T-cell (primary cell): ENCODE results near the gene SGTB. TPM values are rescaled to one million over a fixed set of nuclear protein-coding genes. Genes with fewer than 3 reads are reported as not detected.

Source experiments
- ATAC-seq, 4 experiments: fragments of 200-7000 bp in 3 of 4; fragments of 150-1000 bp in 1 of 4; cut with Tn5 transposase; replicated peaks in 1 of 4; 1 replicate in 3 of 4; 2 replicates in 1 of 4; pipeline ENCODE4 v1.10.0; 2021; ENCODE audit warnings: moderate library complexity in 3 of 4, mild to moderate bottlenecking in 2 of 4, moderate number of reproducible peaks in 1 of 4
- CTCF ChIA-PET, 2 donors: fragments of 300-600 bp; sonication (Branson Sonifier 250); formaldehyde crosslinking; loops; one replicate each; lab custom pipeline; 2022; ENCODE audit warnings: antibody characterized with exemption in 2 of 2; lab: Charles Lee
- POLR2A ChIA-PET, 2 donors: fragments of 300-600 bp; sonication (Branson Sonifier 250); formaldehyde crosslinking; loops; one replicate each; lab custom pipeline; 2022; ENCODE audit warnings: antibody characterized with exemption in 2 of 2; lab: Charles Lee
- DNase-seq, 35 experiments: peaks; one replicate each; pipeline versions ENCODE4 v3.0.0 to v3.0.0-alpha.2; 2013 to 2023
- H3K27ac ChIP-seq: one replicate; pipeline ENCODE4 v1.5.1; 2013; ENCODE audit warnings: low read length
- H3K27me3 ChIP-seq, 2 experiments: replicated peaks in 1 of 2; 1 replicate in 1 of 2; 2 replicates in 1 of 2; pipeline versions ENCODE4 v1.6.1 to v1.7.0; 2013; ENCODE audit warnings: low read length in 1 of 2, mixed read lengths in 1 of 2; ENCODE audit not compliant: control insufficient read depth in 2 of 2, insufficient read depth in 2 of 2; ENCODE audit errors: extremely low read depth in 1 of 2
- H3K36me3 ChIP-seq, 2 donors: 1 replicate in 1 of 2; 2 replicates in 1 of 2; pipeline versions ENCODE4 v1.6.1 to v1.7.0; 2013; ENCODE audit warnings: low read length in 1 of 2; ENCODE audit not compliant: control insufficient read depth in 2 of 2, insufficient read depth in 1 of 2; ENCODE audit errors: extremely low read depth in 1 of 2
- H3K4me1 ChIP-seq, 2 experiments: 1 replicate in 1 of 2; 2 replicates in 1 of 2; pipeline versions ENCODE4 v1.6.1 to v1.7.0; 2013; ENCODE audit warnings: low read length in 2 of 2, mixed read lengths in 1 of 2; ENCODE audit not compliant: insufficient read depth in 2 of 2, control insufficient read depth in 1 of 2; ENCODE audit errors: extremely low read depth in 1 of 2
- H3K4me3 ChIP-seq, 2 donors: 1 replicate in 1 of 2; 2 replicates in 1 of 2; pipeline versions ENCODE4 v1.5.1 to v1.7.0; 2013; ENCODE audit warnings: mild to moderate bottlenecking in 2 of 2, low read length in 1 of 2, moderate library complexity in 1 of 2; ENCODE audit not compliant: control insufficient read depth in 1 of 2; ENCODE audit errors: extremely low read depth in 1 of 2
- H3K9me3 ChIP-seq: 2 replicates; pipeline ENCODE4 v1.7.0; 2013
- H3K27ac Mint-ChIP-seq, 2 donors: one replicate each; pipeline ENCODE4 v1.8.0; 2020 to 2021; ENCODE audit warnings: mild to moderate bottlenecking in 2 of 2, mixed read lengths in 2 of 2
- H3K27me3 Mint-ChIP-seq, 2 donors: one replicate each; pipeline ENCODE4 v1.8.0; 2021 to 2022; ENCODE audit warnings: mixed read lengths in 2 of 2
- H3K36me3 Mint-ChIP-seq: one replicate; pipeline ENCODE4 v1.8.0; 2021; ENCODE audit warnings: mixed read lengths
- H3K4me1 Mint-ChIP-seq, 3 donors: one replicate each; pipeline ENCODE4 v1.8.0; 2020 to 2022; ENCODE audit warnings: mixed read lengths in 3 of 3, mild to moderate bottlenecking in 1 of 3
- H3K4me3 Mint-ChIP-seq, 3 donors: one replicate each; pipeline ENCODE4 v1.8.0; 2020 to 2022; ENCODE audit warnings: mild to moderate bottlenecking in 3 of 3, mixed read lengths in 3 of 3, moderate library complexity in 3 of 3
- H3K9me3 Mint-ChIP-seq, 3 donors: one replicate each; pipeline ENCODE4 v1.8.0; 2020 to 2022; ENCODE audit warnings: mixed read lengths in 3 of 3
- WGBS: methylation state at CpG from one replicate; pipeline ENCODE4 v1.1.5; 2013; ENCODE audit warnings: missing lambda C conversion rate; ENCODE audit not compliant: insufficient coverage; 5-methylcytosine and 5-hydroxymethylcytosine counted together
- total RNA-seq, 35 experiments: library from RNA in 6 of 35; stranded (reverse) in 6 of 35; fragments of 120-200 nt in 1 of 35; gene quantifications; one replicate each; pipeline versions ENCODE4 v1.2.1 to v1.2.4 and lab custom pipeline; 2013 to 2026

Gene SGTB
- total RNA-seq, 5 donors from 2014 or later (not counting 1 experiment from before 2014, with no cell fraction given), result 28.7 to 60.1 (median 35.0) TPM

- Histone ChIP-seq H3K4me1 (peaks cover under 1 to 1% of the 10 kb centered on the region in 2 experiments), H3K27me3 (no peaks in the 10 kb centered on the region), H3K9me3 (no peaks in the 10 kb centered on the region), H3K4me3 (no peak overlapping the region), H3K36me3 (no peaks in the 10 kb centered on the region), H3K27ac (no peak overlapping the region)
- WGBS, result no CpG with 5 or more reads among the region's 1 CpG
- H3K27me3 Mint-ChIP-seq, result no peaks in the 10 kb centered on the region
- no peak overlapping the region for H3K4me3 Mint-ChIP-seq
- H3K36me3 Mint-ChIP-seq, result no peaks in the 10 kb centered on the region
- DNase-seq (no peak), ATAC-seq (no peak)
- ChIA-PET POLR2A (no interaction called here), CTCF (no interaction called here)
- no peak overlapping the region for H3K27ac Mint-ChIP-seq
- H3K9me3 Mint-ChIP-seq, result no peaks in the 10 kb centered on the region
- H3K4me1 Mint-ChIP-seq, result peaks cover 2 to 6% (median 3%) of the 10 kb centered on the region in 3 donors
Measured at GRCh38 chr5:65728218-65728617, 6.3 kb upstream of the SGTB start.

- POLR2A ChIA-PET, result no interaction called here
- CTCF ChIA-PET, result no interaction called here
- no peaks in the 10 kb centered on the region for H3K9me3 ChIP-seq
- Mint-ChIP-seq H3K27me3 (no peaks in the 10 kb centered on the region), H3K36me3 (no peaks in the 10 kb centered on the region), H3K9me3 (no peaks in the 10 kb centered on the region), H3K4me3 (no peak overlapping the region), H3K27ac (no peak overlapping the region), H3K4me1 (peaks cover 8 to 12% (median 8%) of the 10 kb centered on the region in 3 donors)
- no peaks in the 10 kb centered on the region for H3K36me3 ChIP-seq
- WGBS, result 100% methylated on average over 4 of the region's 7 CpGs
- no peak overlapping the region for H3K27ac ChIP-seq
- no peaks in the 10 kb centered on the region for H3K27me3 ChIP-seq
- no peak for DNase-seq
- ATAC-seq, result no peak
- H3K4me1 ChIP-seq, result peaks cover 7% of the 10 kb centered on the region in 2 experiments
- no peak overlapping the region for H3K4me3 ChIP-seq
Measured at GRCh38 chr5:65727491-65728156, 5.7 kb upstream of the SGTB start.

DNA sequence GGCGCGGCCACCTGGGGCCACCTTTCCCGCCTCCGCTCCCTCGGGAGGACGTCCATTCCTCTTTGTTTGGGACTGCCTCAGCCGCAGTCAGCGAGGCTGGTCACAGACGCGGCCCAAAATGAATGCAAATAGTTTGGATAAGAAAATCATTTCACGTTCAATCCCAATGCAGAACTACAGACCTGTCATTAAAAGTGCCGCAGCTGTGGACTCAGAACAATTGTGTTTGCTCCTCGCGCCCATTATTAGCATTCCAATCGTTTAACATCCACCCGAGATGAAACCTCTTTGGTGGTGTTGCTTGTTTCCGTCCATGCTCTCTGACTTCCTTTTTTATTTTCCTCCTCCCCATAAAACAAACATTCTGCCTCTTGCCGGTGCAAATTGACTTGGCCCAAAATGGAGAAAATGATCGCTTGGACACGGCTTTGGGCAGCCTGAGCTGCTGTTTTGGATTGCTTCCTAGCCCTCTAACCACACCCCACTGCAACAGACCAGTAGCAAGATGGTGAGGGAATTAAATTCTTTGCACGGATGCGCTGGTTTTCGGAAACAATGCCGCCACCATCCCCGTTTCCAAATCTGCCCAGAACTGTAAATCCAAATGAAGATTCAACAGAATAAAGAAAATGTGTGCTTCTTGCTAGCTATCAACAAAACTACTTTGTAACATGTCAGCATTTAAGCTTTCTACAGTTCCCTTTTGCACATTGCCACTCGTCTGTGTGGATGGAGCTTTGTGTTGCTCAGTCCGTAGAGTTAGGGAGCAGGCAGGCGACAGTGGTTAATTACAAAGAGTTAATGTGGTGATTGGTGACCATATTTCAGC, 880 bp upstream of the SGTB start:
- peak overlapping the region; percentile 49 to 91 for H3K27ac Mint-ChIP-seq
- DNase-seq, result peak in 2 of 35 experiments; percentile 6 to 20
- H3K36me3 Mint-ChIP-seq, result no peaks in the 10 kb centered on the region

DNA sequence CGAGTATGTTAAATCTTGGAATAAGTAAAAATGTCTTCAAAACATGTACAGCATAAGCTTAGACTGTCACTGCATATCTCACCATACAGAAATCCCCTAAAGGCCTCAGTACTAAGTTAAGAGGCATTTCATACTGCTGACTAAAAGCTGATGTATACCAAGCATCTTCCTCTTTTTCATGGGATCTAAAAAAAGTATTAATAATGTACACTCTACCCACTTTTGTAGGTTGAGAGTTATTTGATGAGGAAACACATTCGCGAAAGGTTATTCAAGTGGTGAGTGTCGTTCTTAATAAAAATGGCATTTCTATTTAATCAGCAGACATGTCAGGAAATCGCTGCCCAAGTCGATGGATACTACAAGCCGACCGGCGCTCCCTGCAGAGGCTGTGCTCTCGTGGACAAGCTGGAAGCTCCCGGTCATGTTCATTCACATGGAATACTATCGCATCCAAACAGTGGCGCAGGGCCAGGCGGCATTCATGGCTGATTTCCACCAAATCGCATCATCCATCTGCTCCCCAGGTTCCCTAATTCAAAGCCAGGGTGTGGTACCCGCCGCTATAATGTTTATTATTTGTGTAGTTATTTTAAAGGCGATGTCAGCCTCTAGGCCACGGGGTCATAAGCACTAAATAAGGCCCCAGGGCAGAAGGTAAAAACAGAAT, 724 bp downstream of the SGTB start:
- peak; percentile 1 to 34 (median 4) for ATAC-seq

More for the DNA sequence above, 880 bp upstream of the SGTB start:
- CTCF ChIA-PET, result interaction anchor here in 1 of 2 donors (0.6 kb wide), 1 partner anchor 733 kb away, joined by 6 read pairs; no protein-coding TSS in a partner anchor
- ATAC-seq, result no peak
- POLR2A ChIA-PET, result interaction anchor here in 1 of 2 donors (0.6 kb wide), 1 partner anchor 954 kb away, joined by 3 read pairs; the partner anchor contains the start of gene CWC27
- Histone ChIP-seq H3K36me3 (peaks cover 0 to 7% of the 10 kb centered on the region in 2 donors), H3K9me3 (no peaks in the 10 kb centered on the region), H3K4me1 (peaks cover 28 to 35% of the 10 kb centered on the region in 2 experiments), H3K27me3 (no peaks in the 10 kb centered on the region), H3K4me3 (peak overlapping the region; percentile 60 to 90), H3K27ac (no peak overlapping the region)
- 17% methylated on average over 12 of the region's 28 CpGs for WGBS
- peaks cover 15 to 20% (median 19%) of the 10 kb centered on the region in 3 donors for H3K4me1 Mint-ChIP-seq
- no peaks in the 10 kb centered on the region for H3K9me3 Mint-ChIP-seq
- no peaks in the 10 kb centered on the region for H3K27me3 Mint-ChIP-seq
- H3K4me3 Mint-ChIP-seq, result peak overlapping the region in 2 of 3 donors; percentile 85 to 96

GRCh38 chr5:65718576-65719310, 3.2 kb downstream of the SGTB start:
- H3K27me3 Mint-ChIP-seq, result no peaks in the 10 kb centered on the region
- ATAC-seq (no peak), DNase-seq (no peak)
- CTCF ChIA-PET, result no interaction called here
- no peaks in the 10 kb centered on the region for H3K9me3 Mint-ChIP-seq
- H3K27me3 ChIP-seq, result no peaks in the 10 kb centered on the region
- H3K27ac ChIP-seq, result peak overlapping the region; percentile 86
- peak overlapping the region in 1 of 3 donors; percentile 92 for H3K4me3 Mint-ChIP-seq
- no peaks in the 10 kb centered on the region for H3K9me3 ChIP-seq
- POLR2A ChIA-PET, result interaction anchor here in 1 of 2 donors (0.8 kb wide), 1 partner anchor 626 kb away, joined by 3 read pairs; no protein-coding TSS in a partner anchor
- peaks cover 2 to 34% of the 10 kb centered on the region in 2 donors for H3K36me3 ChIP-seq
- H3K4me1 Mint-ChIP-seq, result peaks cover 10 to 19% (median 17%) of the 10 kb centered on the region in 3 donors
- peak overlapping the region; percentile 28 to 32 for H3K4me3 ChIP-seq
- peaks cover 33 to 35% of the 10 kb centered on the region in 2 experiments for H3K4me1 ChIP-seq
- peaks cover 14% of the 10 kb centered on the region for H3K36me3 Mint-ChIP-seq
- no peak overlapping the region for H3K27ac Mint-ChIP-seq

More for the DNA sequence above, 724 bp downstream of the SGTB start:
- POLR2A ChIA-PET, result interaction anchor here (0.5 to 1.5 kb wide), 4 partner anchors 95 to 702 kb away, joined by 3 to 6 read pairs (median 4); partner anchors contain the start of genes CENPK (in 1 of the 2) and PPWD1 (in 1 of the 2)
- H3K4me3 ChIP-seq, result peak overlapping the region; percentile 83 to 92
- H3K9me3 ChIP-seq, result no peaks in the 10 kb centered on the region
- H3K4me1 ChIP-seq, result peaks cover 29 to 35% of the 10 kb centered on the region in 2 experiments
- WGBS, result 6% methylated on average over 7 of the region's 19 CpGs
- peaks cover 0 to 16% of the 10 kb centered on the region in 2 donors for H3K36me3 ChIP-seq
- H3K36me3 Mint-ChIP-seq, result no peaks in the 10 kb centered on the region
- H3K4me1 Mint-ChIP-seq, result peaks cover 15 to 20% (median 19%) of the 10 kb centered on the region in 3 donors
- DNase-seq, result peak in 6 of 35 experiments; percentile 5 to 57 (median 8)
- no peaks in the 10 kb centered on the region for H3K9me3 Mint-ChIP-seq
- peak overlapping the region in 1 of 3 donors; percentile 92 for H3K4me3 Mint-ChIP-seq
- H3K27ac Mint-ChIP-seq, result no peak overlapping the region
- H3K27ac ChIP-seq, result peak overlapping the region; percentile 86
- H3K27me3 ChIP-seq, result no peaks in the 10 kb centered on the region
- CTCF ChIA-PET, result interaction anchor here in 1 of 2 donors (0.5 to 0.8 kb wide), 4 partner anchors 24 to 592 kb away, joined by 3 to 4 read pairs (median 4); no protein-coding TSS in a partner anchor
- H3K27me3 Mint-ChIP-seq, result no peaks in the 10 kb centered on the region
